GM18861 (cell line): ENCODE results near the gene MCEMP1.

Experiments
- ATAC-seq: cut with Tn5 transposase; IDR thresholded peaks from one replicate; pipeline ENCODE4 v1.9.1; 2021; ENCODE audit not compliant: unreplicated experiment

The MCEMP1 gene, protein sequence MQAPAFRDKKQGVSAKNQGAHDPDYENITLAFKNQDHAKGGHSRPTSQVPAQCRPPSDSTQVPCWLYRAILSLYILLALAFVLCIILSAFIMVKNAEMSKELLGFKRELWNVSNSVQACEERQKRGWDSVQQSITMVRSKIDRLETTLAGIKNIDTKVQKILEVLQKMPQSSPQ

DNA sequence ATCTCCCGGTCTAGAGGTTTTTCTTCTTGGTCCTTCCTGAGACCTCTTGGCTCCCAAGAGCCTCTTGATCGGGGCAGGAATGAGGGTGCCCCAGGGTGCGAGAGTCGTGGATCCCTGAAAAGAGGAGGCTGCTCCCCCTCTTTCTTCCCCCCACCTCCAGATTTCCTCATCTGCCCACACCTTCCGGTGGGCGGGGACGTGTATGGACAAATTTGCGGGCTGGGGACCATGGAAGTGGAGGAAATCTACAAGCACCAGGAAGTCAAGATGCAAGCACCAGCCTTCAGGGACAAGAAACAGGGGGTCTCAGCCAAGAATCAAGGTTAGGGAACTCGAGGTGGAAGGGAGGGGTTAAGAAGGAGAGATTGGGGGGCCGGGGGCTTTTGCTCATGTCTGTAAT, at the start of gene MCEMP1:
MCEMP1 (plus strand) TSS at position 237 of the 400 bp plus-strand sequence; CDS start at position 268, 31 bp downstream.
- ATAC-seq: no peak

DNA sequence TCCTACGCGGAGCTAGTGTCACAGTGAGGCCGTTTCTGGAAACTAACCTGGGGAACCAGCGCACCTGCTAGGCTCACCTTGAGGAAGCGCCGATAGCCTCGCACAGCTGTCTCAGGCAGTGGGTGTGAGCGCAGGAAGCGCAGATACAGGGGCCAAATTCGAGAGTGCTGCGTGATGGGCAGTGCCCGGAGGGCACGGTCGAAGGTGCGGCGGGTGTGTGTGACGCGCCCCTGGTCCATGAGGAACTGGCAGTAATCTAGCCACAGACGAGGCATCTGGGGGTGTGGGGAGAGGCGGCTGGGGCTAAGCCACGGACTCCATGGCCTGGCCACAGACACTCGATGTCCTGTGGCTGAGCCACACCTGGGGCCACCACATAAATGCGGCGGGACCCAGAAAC, 49.7 kb upstream of the MCEMP1 start:
- no peak for ATAC-seq

GRCh38 chr19:7628589-7629311, 48.1 kb upstream of the MCEMP1 start:
- no peak for ATAC-seq

DNA sequence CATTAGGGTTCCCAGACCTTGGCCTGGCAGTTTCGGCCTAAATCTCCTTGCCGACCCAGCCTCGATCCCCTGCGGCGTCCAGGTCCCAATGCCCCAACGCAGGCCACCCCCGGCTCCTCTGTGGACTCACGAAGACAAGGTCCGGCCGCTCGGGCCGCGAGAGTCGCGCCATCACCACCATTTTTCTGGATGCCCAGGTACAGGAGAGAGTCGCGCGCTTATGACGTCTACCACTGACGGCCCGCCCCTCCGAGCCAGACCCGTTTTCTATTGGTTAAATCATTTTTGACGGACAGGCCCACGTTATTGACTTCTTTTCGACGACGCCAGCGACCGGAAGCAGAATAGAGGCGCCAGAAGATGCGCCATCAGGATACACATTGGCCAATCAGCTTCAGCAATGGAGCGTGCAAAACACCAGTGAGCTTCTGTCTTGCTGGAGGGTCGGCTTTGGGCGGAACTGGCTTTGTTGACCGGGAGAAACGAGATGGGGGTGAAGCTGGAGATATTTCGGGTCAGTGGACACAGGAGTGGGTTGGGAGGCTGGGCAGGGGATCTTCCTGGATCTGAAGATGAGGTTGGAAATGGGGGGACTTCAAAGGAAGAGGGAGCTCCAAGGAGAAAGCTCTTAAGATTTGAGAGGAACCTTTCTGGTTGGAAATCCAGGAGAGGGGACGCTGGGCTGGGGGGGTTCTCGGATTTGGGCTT, 47.4 kb upstream of the MCEMP1 start, which contains the start of the genes PET100 and XAB2:
PET100 (plus strand) TSS at position 447 of the 708 bp plus-strand sequence; CDS start at position 488, 41 bp downstream.
XAB2 (minus strand) TSS at position 199 of the 708 bp plus-strand sequence; CDS start at position 181, 18 bp downstream.
- ATAC-seq: peak; percentile 87

DNA sequence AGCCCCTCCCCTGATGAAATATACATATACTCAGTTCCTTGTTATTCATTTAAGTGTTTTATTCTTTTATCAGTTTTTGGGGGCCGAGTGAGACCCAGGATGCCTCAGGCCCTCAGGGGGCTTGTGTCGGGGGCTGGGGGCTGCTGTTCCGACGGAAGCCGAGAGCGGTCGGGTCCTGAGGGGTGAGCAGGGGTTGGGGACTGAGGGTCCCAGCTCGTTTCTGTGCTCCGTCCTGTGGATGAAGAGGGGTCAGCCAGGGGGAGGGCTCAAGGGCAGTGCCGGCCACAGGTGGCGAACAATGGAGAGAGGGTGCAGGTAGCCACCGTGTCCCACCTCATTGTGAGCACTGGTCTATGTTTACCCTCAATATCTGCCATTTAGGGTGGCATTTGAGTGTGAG, 45.3 kb upstream of the MCEMP1 start:
- no peak for ATAC-seq

DNA sequence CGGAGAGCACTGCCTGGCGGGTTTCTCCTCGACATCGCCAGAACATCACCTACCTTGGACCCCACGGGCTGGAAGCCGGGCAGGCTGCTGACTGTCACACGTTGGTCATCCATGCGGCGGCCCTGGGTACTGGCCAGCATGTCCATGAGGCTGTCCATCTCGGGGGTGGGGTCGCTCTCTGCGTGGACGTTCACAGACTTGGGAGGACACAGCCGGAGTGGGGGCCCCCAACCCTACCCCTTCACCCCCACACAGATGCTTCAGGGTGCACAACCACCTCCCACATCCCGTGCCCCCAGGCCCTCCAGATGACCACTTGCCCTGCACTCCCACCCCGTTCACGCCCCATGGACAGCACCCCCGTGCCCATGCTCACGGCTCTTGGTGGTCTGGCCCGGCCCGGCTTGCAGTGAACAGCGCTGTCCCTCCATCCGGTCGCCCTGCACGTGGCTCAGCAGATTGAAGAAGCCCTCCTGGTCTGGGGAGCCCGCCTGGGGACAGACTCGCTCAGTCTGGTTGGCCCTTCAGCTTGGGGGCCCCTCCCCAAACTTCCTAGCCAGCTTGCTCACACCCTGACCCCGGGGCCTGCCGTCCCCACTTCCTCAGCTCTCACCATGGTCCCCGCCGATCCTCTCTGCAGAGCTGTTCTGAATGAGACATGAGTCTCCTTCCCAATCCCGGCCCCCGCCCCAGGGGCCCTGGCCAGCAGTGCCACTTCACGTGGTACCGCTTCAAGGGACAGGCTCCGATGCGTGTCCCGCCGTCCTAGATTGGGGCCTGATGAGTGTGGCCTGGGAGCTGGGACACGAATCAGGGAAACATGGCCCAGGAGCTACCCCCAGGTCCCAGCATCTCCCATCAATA, 44.3 kb upstream of the MCEMP1 start:
- no peak for ATAC-seq

GRCh38 chr19:7633698-7634097, 43.2 kb upstream of the MCEMP1 start, which contains the start of gene PCP2:
PCP2 (minus strand) TSS chr19:7633719; CDS start chr19:7633457, 262 bp downstream.
- ATAC-seq: no peak

DNA sequence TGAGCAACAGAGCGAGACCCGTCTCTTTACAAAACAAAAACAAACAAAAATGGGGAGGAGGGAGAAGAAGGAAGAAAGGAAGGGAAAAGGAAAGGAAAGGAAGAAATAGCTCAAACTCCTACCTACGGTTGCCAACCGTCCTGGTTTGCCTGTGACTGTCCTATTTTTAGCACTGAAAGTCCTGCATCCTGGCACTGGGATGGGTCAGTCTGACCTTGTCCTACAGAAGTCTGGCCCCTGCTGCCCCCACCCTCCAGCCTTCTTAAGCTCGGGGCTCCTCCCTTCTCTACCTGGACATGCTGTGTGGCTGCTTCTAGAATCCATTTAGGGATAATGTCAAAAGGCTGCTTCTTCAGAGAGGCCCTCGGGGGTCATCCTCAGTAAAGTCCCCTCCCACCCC, 41.2 kb upstream of the MCEMP1 start:
- no peak for ATAC-seq

DNA sequence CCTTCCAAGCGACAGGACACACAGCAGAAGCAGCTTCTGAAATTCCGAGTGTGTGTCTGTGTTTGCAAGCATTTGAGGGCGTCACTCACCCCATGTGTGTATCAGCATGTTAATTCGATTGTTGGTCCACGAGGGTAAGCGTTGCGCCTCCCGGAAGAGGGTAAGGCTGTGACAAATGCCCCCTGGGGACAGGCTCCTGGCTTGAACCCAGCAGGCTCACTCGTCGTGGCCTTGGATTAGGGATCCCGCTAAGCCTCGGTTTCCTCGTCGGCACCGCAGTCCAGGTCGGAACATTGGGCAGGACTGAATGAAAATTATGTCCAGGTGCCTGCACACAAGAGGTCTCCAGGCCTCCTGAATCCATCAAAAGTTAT, 40.6 kb upstream of the MCEMP1 start:
- ATAC-seq: no peak

DNA sequence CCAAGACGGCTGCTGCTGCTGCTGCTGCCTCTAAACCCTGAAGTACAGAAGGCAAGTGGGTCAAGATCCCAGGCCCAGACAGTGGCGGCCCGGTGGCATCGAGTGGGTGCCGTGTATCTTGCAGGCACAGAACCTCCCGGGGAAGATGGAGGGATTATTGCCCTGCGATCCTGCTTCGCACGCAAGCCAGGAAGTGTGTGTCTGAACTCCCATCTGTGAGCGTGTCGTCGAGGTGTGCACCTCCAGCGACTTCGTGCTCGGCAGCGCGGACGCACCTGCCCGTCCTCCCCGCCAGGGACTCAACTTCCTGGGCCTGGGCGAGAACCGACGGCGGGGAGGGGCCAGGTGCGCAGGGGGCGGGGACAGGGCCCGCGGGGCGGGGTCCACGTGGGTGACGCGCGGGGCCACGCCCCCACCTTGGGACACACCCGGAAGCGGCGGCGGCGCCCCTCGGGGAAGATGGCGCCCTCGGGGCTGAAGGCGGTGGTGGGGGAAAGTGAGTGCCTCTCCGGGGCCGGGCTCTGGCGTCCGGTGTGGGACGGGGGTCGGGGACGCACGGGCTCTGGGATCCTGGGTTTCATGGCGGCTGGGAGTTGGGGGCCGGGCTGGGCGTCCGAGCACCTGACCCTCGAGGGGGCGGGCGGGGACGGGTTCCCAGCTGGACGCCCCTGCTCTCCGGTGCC, 40.1 kb upstream of the MCEMP1 start, which contains the start of gene STXBP2:
STXBP2 (plus strand) TSS at position 420 of the 683 bp plus-strand sequence; CDS start at position 460, 40 bp downstream.
- ATAC-seq: no peak

GRCh38 chr19:7637374-7638256, 39.3 kb upstream of the MCEMP1 start:
- no peak for ATAC-seq

- no peak for ATAC-seq
Measured at GRCh38 chr19:7638802-7639465, 38.0 kb upstream of the MCEMP1 start.

DNA sequence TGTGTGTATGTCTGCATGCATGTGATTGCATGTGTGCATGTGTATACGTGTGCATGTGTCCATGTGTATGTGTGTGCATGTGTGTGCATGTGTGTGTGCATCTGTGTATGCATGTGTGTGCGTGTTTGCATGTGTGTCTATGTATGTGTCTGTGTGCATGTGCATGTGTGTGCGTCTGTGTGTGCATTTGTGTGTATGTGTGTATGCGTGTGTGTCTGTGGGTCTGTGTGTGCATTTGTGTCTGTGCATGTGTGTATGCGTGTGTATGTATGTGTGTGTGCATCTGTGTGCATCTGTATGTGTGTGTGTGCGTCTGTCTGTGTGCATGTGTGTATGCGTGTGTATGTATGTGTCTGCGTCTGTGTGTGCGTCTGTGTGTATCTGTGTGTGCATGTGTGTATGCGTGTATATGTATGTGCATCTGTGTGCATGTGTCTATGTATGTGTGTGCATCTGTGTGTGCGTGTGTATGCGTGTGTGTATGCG, 37.0 kb upstream of the MCEMP1 start:
- ATAC-seq: no peak

- ATAC-seq: no peak
Measured at GRCh38 chr19:7640803-7641202, 36.1 kb upstream of the MCEMP1 start.

DNA sequence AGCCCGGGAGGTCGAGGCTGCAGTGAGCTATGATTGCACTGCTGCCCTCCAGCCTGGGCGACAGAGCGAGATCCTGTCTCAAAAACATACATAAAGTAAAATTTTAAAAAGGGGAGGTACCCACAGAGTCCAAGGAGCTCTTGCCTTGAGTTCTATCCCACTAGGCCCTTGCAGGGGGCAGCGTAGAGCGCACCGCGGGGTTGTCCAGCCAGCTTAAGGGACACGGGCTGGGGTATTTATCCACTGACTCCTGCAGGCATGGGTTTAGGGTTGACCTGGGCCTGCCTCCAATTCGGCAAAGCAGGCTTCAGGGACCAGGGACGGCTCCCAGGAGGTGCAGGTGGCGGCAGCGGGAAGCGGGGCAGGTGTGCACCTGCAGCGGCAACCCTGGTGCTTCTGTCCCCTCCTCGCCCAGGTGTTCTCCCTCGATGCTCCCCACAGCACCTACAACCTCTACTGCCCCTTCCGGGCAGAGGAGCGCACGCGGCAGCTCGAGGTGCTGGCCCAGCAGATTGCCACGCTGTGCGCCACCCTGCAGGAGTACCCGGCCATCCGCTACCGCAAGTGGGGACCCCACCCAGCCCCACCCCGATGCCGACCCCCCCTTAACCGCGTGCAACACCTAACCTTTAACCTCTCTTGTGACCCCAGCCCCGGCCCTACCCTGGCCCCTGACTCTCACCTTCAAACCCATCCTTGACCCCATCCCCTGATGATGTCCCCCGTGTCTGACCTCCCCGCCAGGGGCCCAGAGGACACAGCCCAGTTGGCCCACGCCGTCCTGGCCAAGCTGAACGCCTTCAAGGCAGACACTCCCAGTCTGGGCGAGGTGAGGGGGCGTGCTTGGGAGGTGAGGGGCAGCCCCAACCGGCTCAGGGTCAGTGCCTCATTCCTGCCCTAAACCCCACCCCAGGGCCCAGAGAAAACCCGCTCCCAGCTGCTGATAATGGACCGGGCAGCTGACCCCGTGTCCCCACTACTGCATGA, 35.3 kb upstream of the MCEMP1 start:
- no peak for ATAC-seq

GRCh38 chr19:7642295-7643030, 34.4 kb upstream of the MCEMP1 start:
- ATAC-seq: no peak

- no peak for ATAC-seq
Measured at GRCh38 chr19:7643031-7643415, 33.9 kb upstream of the MCEMP1 start.
